Limb (tissue), 2 donors: ENCODE results near the gene MOK.

Source experiments
- DNase-seq, 2 donors: peaks; one replicate each; pipeline ENCODE4 v3.0.0-alpha.2; 2016; ENCODE audit errors: extremely low spot score in 2 of 2

MOK gene

GRCh38 chr14:102182190-102182589 lies 122.8 kb downstream of the MOK start:
- DNase-seq: no peak

GRCh38 chr14:102181187-102181586 lies 123.8 kb downstream of the MOK start:
- DNase-seq: no peak

- no peak for DNase-seq
Observed at GRCh38 chr14:102180248-102180998, 124.5 kb downstream of the MOK start.
